Measurements from ENCODE around the gene CTNNBL1. TPM values are rescaled to one million over a fixed set of nuclear protein-coding genes. Genes with fewer than 3 reads are reported as not detected.
"Not testable (repeated sequence)": the region's sequence is repeated elsewhere in the genome, so short reads cannot be mapped to it uniquely, and the experiment has no call there.

Gene CTNNBL1
- total and polyA plus RNA-seq, 2 experiments from 2014 or later, result 25.3 to 53.7 TPM

DNA sequence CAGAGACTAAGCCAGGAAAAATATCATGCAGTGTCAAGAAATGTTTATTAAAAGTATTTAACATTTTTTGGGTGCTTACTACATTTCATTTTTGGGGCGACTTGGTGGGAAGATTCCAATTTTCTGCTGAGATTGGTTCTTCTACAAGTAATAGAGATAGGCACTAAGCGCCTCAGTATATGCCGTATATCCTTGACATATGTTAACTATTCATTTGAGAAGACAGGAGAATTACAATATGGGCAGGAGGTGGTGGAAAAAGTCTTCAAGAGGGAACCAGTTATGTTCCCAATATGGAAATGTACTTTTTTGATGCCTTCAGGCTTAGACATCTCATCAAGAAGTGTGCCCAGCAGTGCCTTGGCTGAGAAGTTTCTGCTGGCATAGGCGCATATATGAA, 6.5 kb downstream of the CTNNBL1 start:
- TF ChIP-seq EZH2 (IDR thresholded peaks at IDR 0.05; ENCODE audit: insufficient read depth, poor library complexity, severe bottlenecking) (no peak), EZH2phosphoT487 (IDR thresholded peaks at IDR 0.05; ENCODE audit: insufficient read depth, low read depth) (no peak)
- peaks cover 22% of the 10 kb centered on the region for H3F3A ChIP-seq (ENCODE audit: insufficient read depth)
- in situ Hi-C loops (cut with MboI), result no loop called here
- H3K79me2 ChIP-seq (ENCODE audit: insufficient read depth), result peaks cover 98% of the 10 kb centered on the region
- H3K9me3 ChIP-seq (ENCODE audit: low read depth), result no peaks in the 10 kb centered on the region
- no peaks in the 10 kb centered on the region for H3K9me2 ChIP-seq (ENCODE audit: insufficient read depth)
- H3K9ac ChIP-seq, result no peak overlapping the region
- H3K4me1 ChIP-seq (ENCODE audit: insufficient read depth), result peaks cover 9% of the 10 kb centered on the region; the same call in 1 of the 2 replicates
- H4K20me1 ChIP-seq (ENCODE audit: insufficient read depth), result peaks cover 13% of the 10 kb centered on the region; the same call in 1 of the 2 replicates
- whole genome bisulfite sequencing, 2 experiments (ENCODE audit: low coverage in 1 of 2, low lambda C conversion rate in 2 of 2, missing lambda C conversion rate in 2 of 2), result 92 to 99% methylated on average over 4 of the region's 4 CpGs
- no peak for DNase-seq
- H2AFZ ChIP-seq, result no peak overlapping the region
- H3K27me3 ChIP-seq (replicated peaks; ENCODE audit: insufficient read depth), result no peaks in the 10 kb centered on the region
- no peaks in the 10 kb centered on the region for H3K36me3 ChIP-seq (ENCODE audit: low read depth)
- H3K4me2 ChIP-seq (ENCODE audit: unreplicated experiment), result no peak overlapping the region
- H3K4me3 ChIP-seq, result no peak overlapping the region
- H3K27ac ChIP-seq, result no peak overlapping the region

DNA sequence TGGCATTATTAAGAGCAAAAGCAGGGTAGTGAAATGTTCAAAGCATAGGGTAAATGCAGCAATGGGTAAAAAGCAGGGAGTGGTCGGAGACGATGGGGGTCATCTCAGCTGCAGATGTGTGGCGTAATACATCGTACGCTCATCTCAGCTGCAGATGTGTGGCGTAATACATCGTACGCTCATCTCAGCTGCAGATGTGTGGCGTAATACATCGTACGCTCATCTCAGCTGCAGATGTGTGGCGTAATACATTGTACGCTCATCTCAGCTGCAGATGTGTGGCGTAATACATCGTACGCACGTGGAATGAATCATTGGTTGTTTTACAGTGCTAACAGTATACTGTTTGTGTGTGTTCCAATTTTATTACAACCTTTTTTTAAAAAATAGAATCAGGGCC, 7.8 kb downstream of the CTNNBL1 start:
- H3K36me3 ChIP-seq (ENCODE audit: low read depth); H3K9me2 ChIP-seq (ENCODE audit: insufficient read depth); H3K4me3 ChIP-seq; H3K27me3 ChIP-seq (replicated peaks; ENCODE audit: insufficient read depth); H3K4me1 ChIP-seq (ENCODE audit: insufficient read depth); H3K9ac ChIP-seq; H3K9me3 ChIP-seq (ENCODE audit: low read depth); in situ Hi-C loops (cut with MboI); H3K4me2 ChIP-seq (ENCODE audit: unreplicated experiment); H2AFZ ChIP-seq: not testable (repeated sequence)
- peaks cover 98% of the 10 kb centered on the region for H3K79me2 ChIP-seq (ENCODE audit: insufficient read depth)
- H3F3A ChIP-seq (ENCODE audit: insufficient read depth), result peaks cover 22% of the 10 kb centered on the region
- peaks cover 18% of the 10 kb centered on the region; the same call in 1 of the 2 replicates for H4K20me1 ChIP-seq (ENCODE audit: insufficient read depth)
- peak; percentile 67 for DNase-seq
- H3K27ac ChIP-seq, result peak overlapping the region; percentile 42
- 41 to 49% methylated on average over 17 of the region's 17 CpGs for WGBS, 2 experiments (ENCODE audit: low coverage in 1 of 2, low lambda C conversion rate in 2 of 2, missing lambda C conversion rate in 2 of 2)

DNA sequence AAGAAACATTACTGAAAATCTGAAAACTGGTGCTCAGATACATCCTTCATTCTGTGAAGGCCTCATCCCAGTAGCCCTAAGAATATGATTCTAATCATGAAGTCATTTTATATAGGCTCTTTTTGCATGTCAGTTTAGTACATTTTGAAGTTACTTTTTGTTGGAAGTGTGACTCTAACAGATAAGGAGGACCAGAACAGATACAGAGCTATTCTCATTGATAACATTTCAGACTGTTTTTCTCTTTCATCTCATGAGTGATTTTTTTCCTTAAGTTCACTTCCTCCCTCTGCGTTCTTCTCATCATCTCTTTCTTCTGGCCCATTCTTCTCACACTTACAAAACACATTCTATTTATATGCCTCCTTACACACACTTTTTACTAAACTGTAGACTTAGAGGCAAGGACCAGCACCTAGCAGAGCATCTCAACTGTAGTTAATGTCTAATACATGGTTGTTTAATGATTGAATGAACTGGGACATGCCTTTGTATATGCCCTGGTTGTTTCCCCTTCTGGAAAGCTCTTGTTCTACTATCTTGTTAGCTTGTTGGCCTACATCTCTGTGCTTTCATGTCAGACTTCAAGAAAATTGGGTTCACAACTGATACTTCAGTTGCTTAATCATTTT, 8.7 kb downstream of the CTNNBL1 start:
- H3K4me2 ChIP-seq (ENCODE audit: unreplicated experiment), result no peak overlapping the region
- no peaks in the 10 kb centered on the region for H3K36me3 ChIP-seq (ENCODE audit: low read depth)
- no peaks in the 10 kb centered on the region for H3K9me3 ChIP-seq (ENCODE audit: low read depth)
- no peak overlapping the region for H3K9ac ChIP-seq
- H4K20me1 ChIP-seq (ENCODE audit: insufficient read depth), result peaks cover 22% of the 10 kb centered on the region; the same call in 1 of the 2 replicates
- H3K27me3 ChIP-seq (replicated peaks; ENCODE audit: insufficient read depth), result no peaks in the 10 kb centered on the region
- H3K79me2 ChIP-seq (ENCODE audit: insufficient read depth), result peaks cover 98% of the 10 kb centered on the region
- DNase-seq, result no peak
- 0 out of 2 replicates have a peak, but pooled peaks cover 6% of the 10 kb centered on the region for H3K4me1 ChIP-seq (ENCODE audit: insufficient read depth)
- in situ Hi-C loops (cut with MboI), result no loop called here
- H3K4me3 ChIP-seq, result no peak overlapping the region
- no peak overlapping the region for H3K27ac ChIP-seq
- peaks cover 22% of the 10 kb centered on the region for H3F3A ChIP-seq (ENCODE audit: insufficient read depth)
- WGBS, 2 experiments (ENCODE audit: low coverage in 1 of 2, low lambda C conversion rate in 2 of 2, missing lambda C conversion rate in 2 of 2), result 95 to 100% methylated on average over 1 of the region's 1 CpG
- TF ChIP-seq EZH2 (IDR thresholded peaks at IDR 0.05; ENCODE audit: insufficient read depth, poor library complexity, severe bottlenecking), result no peak
- TF ChIP-seq EZH2phosphoT487 (IDR thresholded peaks at IDR 0.05; ENCODE audit: insufficient read depth, low read depth), result no peak
- no peaks in the 10 kb centered on the region for H3K9me2 ChIP-seq (ENCODE audit: insufficient read depth)
- H2AFZ ChIP-seq, result no peak overlapping the region

DNA sequence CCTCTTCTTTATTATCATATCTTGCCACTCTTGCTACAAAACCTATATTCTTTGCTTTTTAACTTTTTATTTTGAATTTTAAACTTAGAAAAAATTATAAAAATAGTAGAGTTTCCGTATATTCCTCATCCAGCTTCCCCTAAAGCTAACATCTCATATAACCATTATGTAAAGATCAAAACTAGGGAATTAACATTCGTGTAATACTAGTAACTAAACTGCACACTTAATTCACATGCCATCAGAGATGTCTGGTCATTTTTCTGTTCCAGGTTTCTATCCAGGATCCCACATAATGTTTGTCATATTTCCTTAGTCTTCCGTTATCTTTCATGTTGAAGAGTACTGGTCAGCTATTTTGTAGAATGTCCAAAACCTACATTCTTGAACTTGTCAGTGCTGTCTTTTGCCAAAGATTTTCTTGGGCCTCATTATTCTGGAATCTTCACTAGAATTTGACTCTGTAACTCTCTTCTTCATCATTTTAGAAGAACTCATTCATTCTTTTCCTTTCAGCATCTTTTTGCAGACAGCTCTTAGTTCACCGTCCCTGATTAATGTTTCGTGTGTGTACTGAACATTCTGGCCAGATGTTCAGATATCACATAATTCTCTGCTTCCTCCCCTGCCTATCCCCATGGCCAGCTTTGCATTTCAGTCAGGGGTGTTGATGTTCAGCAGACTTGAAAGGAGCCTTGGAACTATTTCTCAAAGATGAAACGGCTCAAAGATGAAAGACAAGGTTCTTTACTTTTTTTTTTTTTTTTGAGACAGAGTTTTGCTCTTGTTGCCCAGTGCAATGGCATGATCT, 9.4 kb downstream of the CTNNBL1 start:
- Histone ChIP-seq H3F3A (ENCODE audit: insufficient read depth) (peaks cover 22% of the 10 kb centered on the region), H3K36me3 (ENCODE audit: low read depth) (no peaks in the 10 kb centered on the region), H3K4me1 (ENCODE audit: insufficient read depth) (0 out of 2 replicates have a peak, but pooled peaks cover 6% of the 10 kb centered on the region), H4K20me1 (ENCODE audit: insufficient read depth) (peaks cover 22% of the 10 kb centered on the region; the same call in 1 of the 2 replicates), H3K9me2 (ENCODE audit: insufficient read depth) (no peaks in the 10 kb centered on the region), H2AFZ (no peak overlapping the region), H3K79me2 (ENCODE audit: insufficient read depth) (peaks cover 98% of the 10 kb centered on the region), H3K4me2 (ENCODE audit: unreplicated experiment) (no peak overlapping the region), H3K27ac (no peak overlapping the region; the same call in 1 of the 2 replicates), H3K4me3 (no peak overlapping the region), H3K9ac (no peak overlapping the region), H3K9me3 (ENCODE audit: low read depth) (no peaks in the 10 kb centered on the region), H3K27me3 (replicated peaks; ENCODE audit: insufficient read depth) (no peaks in the 10 kb centered on the region)
- no peak for TF ChIP-seq EZH2phosphoT487 (IDR thresholded peaks at IDR 0.05; ENCODE audit: insufficient read depth, low read depth)
- no peak for TF ChIP-seq EZH2 (IDR thresholded peaks at IDR 0.05; ENCODE audit: insufficient read depth, poor library complexity, severe bottlenecking)
- WGBS, 2 experiments (ENCODE audit: low coverage in 1 of 2, low lambda C conversion rate in 2 of 2, missing lambda C conversion rate in 2 of 2), result 68 to 70% methylated on average over 6 of the region's 6 CpGs
- DNase-seq, result peak; percentile 31
- in situ Hi-C loops (cut with MboI), result no loop called here

All from GM23248 (cell line).